Neuronal stem cell (in vitro differentiated cells): ENCODE data around the gene MGST2.

Experiments used
- DNase-seq: peaks from one replicate; pipeline ENCODE4 v3.0.0-alpha.2; 2013; ENCODE audit warnings: low spot score
- H2AFZ ChIP-seq: one replicate; pipeline ENCODE4 v1.6.1; 2013; ENCODE audit warnings: mild to moderate bottlenecking, low read length, inconsistent platforms
- H2AK5ac ChIP-seq: 2 replicates; pipeline ENCODE4 v1.6.1; 2013; ENCODE audit warnings: low read depth, mild to moderate bottlenecking, inconsistent platforms, low read length, moderate library complexity, mixed read lengths
- H2BK120ac ChIP-seq: 2 replicates; pipeline ENCODE4 v1.6.1; 2013; ENCODE audit warnings: low read depth, mild to moderate bottlenecking, inconsistent platforms, low read length, moderate library complexity, mixed read lengths
- H2BK12ac ChIP-seq: one replicate; pipeline ENCODE4 v1.6.1; 2013; ENCODE audit warnings: low read length, inconsistent platforms
- H2BK15ac ChIP-seq: 2 replicates; pipeline ENCODE4 v1.6.1; 2013; ENCODE audit warnings: mild to moderate bottlenecking, low read length, inconsistent platforms, mixed read lengths
- H2BK5ac ChIP-seq: one replicate; pipeline ENCODE4 v1.6.1; 2013; ENCODE audit warnings: inconsistent platforms, mild to moderate bottlenecking, low read length, moderate library complexity
- H3K14ac ChIP-seq: one replicate; pipeline ENCODE4 v1.6.1; 2013; ENCODE audit warnings: low read length, inconsistent platforms
- H3K18ac ChIP-seq: 2 replicates; pipeline ENCODE4 v1.6.1; 2013; ENCODE audit warnings: low read length, inconsistent platforms
- H3K23ac ChIP-seq: 2 replicates; pipeline ENCODE4 v1.6.1; 2013; ENCODE audit warnings: low read depth, mild to moderate bottlenecking, mixed read lengths, low read length, inconsistent platforms; ENCODE audit not compliant: poor library complexity
- H3K27ac ChIP-seq: replicated peaks from 3 replicates; pipeline ENCODE4 v1.5.1; 2013; ENCODE audit warnings: low read length, inconsistent platforms
- H3K27me3 ChIP-seq, 3 experiments: 2 replicates each; pipeline ENCODE4 v1.6.1; 2013; ENCODE audit warnings: low read length in 3 of 3, mild to moderate bottlenecking in 2 of 3, inconsistent platforms in 1 of 3, low read depth in 1 of 3, mixed read lengths in 1 of 3, moderate library complexity in 1 of 3; ENCODE audit not compliant: control insufficient read depth in 3 of 3, insufficient read depth in 3 of 3
- H3K36me3 ChIP-seq, 2 donors: replicated peaks in 1 of 2; 2 replicates each; pipeline ENCODE4 v1.6.1; 2013; ENCODE audit warnings: low read length in 2 of 2; ENCODE audit not compliant: control insufficient read depth in 2 of 2, insufficient read depth in 2 of 2
- H3K4ac ChIP-seq: 2 replicates; pipeline ENCODE4 v1.6.1; 2013; ENCODE audit warnings: inconsistent platforms, mild to moderate bottlenecking, low read length, moderate library complexity
- H3K4me1 ChIP-seq, 2 donors: 1 replicate in 1 of 2; 2 replicates in 1 of 2; pipeline ENCODE4 v1.6.1; 2013; ENCODE audit warnings: low read length in 2 of 2, low read depth in 1 of 2; ENCODE audit not compliant: control insufficient read depth in 2 of 2, insufficient read depth in 1 of 2
- H3K4me2 ChIP-seq: one replicate; pipeline ENCODE4 v1.6.1; 2013; ENCODE audit warnings: mild to moderate bottlenecking, low read length, inconsistent platforms; ENCODE audit not compliant: insufficient read depth, poor library complexity, severe bottlenecking
- H3K4me3 ChIP-seq, 2 donors: 2 replicates each; pipeline ENCODE4 v1.5.1; 2013; ENCODE audit warnings: low read length in 2 of 2, mild to moderate bottlenecking in 2 of 2, inconsistent platforms in 1 of 2, moderate library complexity in 1 of 2
- H3K79me1 ChIP-seq: one replicate; pipeline ENCODE4 v1.6.1; 2013; ENCODE audit warnings: low read depth, mild to moderate bottlenecking, inconsistent platforms, low read length, moderate library complexity
- H3K9ac ChIP-seq: one replicate; pipeline ENCODE4 v1.6.1; 2013; ENCODE audit warnings: mild to moderate bottlenecking, low read depth, low read length, inconsistent platforms; ENCODE audit not compliant: poor library complexity
- H3K9me3 ChIP-seq, 2 donors: replicated peaks in 1 of 2; 2 replicates each; pipeline versions ENCODE3 to v1.6.1; 2013; ENCODE audit warnings: low read length in 2 of 2, mild to moderate bottlenecking in 2 of 2, inconsistent platforms in 1 of 2, low read depth in 1 of 2, mixed read lengths in 1 of 2, moderate library complexity in 1 of 2; ENCODE audit not compliant: control insufficient read depth in 2 of 2, insufficient read depth in 1 of 2
- H4K8ac ChIP-seq: one replicate; pipeline ENCODE4 v1.6.1; 2013; ENCODE audit warnings: low read depth, mild to moderate bottlenecking, inconsistent platforms, low read length, moderate library complexity
- H4K91ac ChIP-seq: one replicate; pipeline ENCODE4 v1.6.1; 2013; ENCODE audit warnings: low read length, low read depth, mild to moderate bottlenecking, inconsistent platforms; ENCODE audit not compliant: poor library complexity
- WGBS, 2 donors: extraction: QIAGEN DNeasy Blood & Tissue Kit; methylation state at CpG; one replicate each; pipeline ENCODE4 v1.1.7; 2013; ENCODE audit warnings: missing lambda C conversion rate in 2 of 2, mixed read lengths in 1 of 2; ENCODE audit not compliant: insufficient read length in 2 of 2, insufficient replicate concordance in 1 of 2; ENCODE audit errors: extremely low coverage in 2 of 2; 5-methylcytosine and 5-hydroxymethylcytosine counted together

MGST2 gene

DNA sequence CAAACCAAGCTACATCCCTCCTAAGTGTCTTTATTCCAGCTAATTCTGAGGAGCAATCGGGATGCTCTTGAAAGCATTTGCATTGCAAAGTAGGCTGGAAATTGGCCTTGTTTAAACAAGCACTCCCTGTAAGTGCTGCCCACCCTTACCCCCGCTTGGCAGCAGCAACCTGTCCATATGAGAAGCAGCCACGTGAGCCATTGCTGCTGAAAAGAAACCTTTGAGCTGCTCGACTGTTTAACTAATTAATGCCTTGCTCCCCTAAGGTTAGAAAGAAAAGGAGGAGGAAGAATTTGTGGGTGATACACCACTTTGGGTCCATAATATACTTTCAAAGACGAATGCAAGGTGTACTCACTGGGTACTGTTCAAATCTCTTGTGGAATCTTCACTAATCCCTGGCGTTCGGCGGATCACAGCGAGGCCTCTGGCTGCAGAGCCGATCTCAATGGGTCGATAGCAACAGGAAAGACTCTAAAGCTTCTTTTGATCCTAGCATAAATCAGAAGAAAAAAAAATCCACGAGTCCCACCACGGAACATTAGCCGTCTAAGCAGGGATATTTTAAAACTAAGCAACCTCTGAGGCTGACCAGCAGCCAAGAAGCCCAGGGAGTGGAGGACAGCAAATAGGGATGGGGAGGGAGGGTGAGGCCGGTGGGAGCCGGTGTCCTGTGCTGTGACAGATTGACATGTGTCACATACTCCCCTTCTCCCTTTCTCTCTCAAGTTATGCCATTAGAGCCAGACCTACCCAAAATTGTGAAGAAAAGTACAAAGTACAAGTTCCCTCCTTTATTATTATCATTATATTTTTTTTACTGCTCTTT lies 37.2 kb upstream of the MGST2 start:
- Histone ChIP-seq H2BK15ac (no peak overlapping the region), H3K36me3 (no peaks in the 10 kb centered on the region), H3K9me3 (peaks cover 0 to 2% of the 10 kb centered on the region in 2 donors), H2BK5ac (no peak overlapping the region), H3K79me1 (no peaks in the 10 kb centered on the region), H3K9ac (no peak overlapping the region), H3K27me3 (peaks cover 0 to 9% (median 0%) of the 10 kb centered on the region in 3 experiments), H3K4me1 (peaks cover 2 to 21% of the 10 kb centered on the region in 2 donors), H3K27ac (no peak overlapping the region), H2BK12ac (no peak overlapping the region), H4K91ac (no peak overlapping the region), H3K4me2 (no peak overlapping the region), H3K14ac (peak overlapping the region; percentile 86), H3K4me3 (no peak overlapping the region), H3K23ac (no peak overlapping the region), H4K8ac (no peak overlapping the region), H2AFZ (peak overlapping the region; percentile 47), H2BK120ac (no peak overlapping the region), H3K4ac (no peak overlapping the region), H3K18ac (no peak overlapping the region), H2AK5ac (no peak overlapping the region)
- no peak for DNase-seq
- no CpG with 5 or more reads among the region's 16 CpGs for WGBS, 2 donors

DNA sequence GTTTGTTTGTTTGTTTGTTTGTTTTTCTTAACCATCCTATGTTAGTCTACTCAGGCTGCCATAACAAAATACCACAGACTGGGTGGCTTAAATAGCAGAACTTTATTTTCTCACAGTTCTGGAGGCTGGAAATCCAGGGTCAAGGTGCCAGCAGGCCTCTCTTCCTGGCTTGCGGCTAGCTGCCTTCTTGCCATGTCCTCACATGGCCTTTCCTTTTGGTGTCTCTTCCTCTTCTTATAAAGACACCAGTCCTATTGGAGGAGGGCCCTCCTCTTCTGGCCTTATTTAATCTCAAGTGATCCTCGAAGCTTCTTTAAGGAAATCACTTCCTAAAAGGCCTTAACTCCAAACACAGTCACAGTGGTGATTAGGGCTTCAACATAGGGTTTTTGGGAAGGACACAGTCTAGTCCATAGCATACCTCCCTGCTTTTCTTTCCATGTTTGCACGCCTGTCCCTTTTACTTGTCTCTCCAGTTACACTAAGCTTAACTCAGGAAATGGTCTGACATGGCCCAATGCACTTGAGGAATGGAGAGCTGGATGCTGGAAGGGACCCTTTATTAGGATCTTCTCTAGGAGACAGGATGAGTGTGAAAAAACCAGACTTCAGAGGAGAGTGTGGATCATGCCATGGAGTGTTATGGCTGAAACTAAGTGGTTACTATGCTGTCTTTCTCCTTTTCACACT lies 36.0 kb upstream of the MGST2 start:
- whole genome bisulfite sequencing, 2 donors, result no CpG with 5 or more reads among the region's 3 CpGs
- H3K36me3 ChIP-seq, result no peaks in the 10 kb centered on the region

DNA sequence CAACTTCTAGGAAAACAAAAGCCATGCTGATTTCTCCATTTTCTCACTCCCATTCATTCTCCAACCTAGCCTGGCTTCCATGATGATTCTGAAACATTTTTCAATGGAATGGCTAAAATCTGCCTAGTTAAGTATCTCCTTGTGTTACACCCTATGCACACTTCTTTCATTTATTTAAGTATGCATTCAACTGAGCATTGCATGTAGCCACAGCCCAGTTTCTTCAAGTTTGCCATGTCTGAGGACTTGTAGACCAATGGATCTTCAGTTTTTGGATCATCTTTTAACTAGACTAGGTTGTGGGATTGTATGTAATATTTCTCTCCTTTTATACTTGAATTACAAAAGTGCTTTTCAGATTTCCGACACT lies 35.5 kb upstream of the MGST2 start:
- DNase-seq, result no peak
- no CpG with 5 or more reads among the region's 1 CpG for WGBS, 2 donors
- no peak overlapping the region for H2BK5ac ChIP-seq
- peaks cover 0 to 17% of the 10 kb centered on the region in 2 donors for H3K4me1 ChIP-seq
- no peak overlapping the region for H3K9ac ChIP-seq
- peaks cover 0 to 2% of the 10 kb centered on the region in 2 donors for H3K9me3 ChIP-seq
- no peak overlapping the region for H2BK15ac ChIP-seq
- H2BK12ac ChIP-seq, result no peak overlapping the region
- H3K4me3 ChIP-seq, result no peak overlapping the region
- H3K4ac ChIP-seq, result no peak overlapping the region
- no peak overlapping the region for H4K8ac ChIP-seq
- no peaks in the 10 kb centered on the region for H3K36me3 ChIP-seq
- no peak overlapping the region for H4K91ac ChIP-seq
- H2AFZ ChIP-seq, result no peak overlapping the region
- H3K27me3 ChIP-seq, result peaks cover 0 to 9% (median 0%) of the 10 kb centered on the region in 3 experiments
- H3K23ac ChIP-seq, result no peak overlapping the region
- no peak overlapping the region for H3K4me2 ChIP-seq
- no peak overlapping the region for H3K14ac ChIP-seq
- no peak overlapping the region for H2BK120ac ChIP-seq
- H3K79me1 ChIP-seq, result no peaks in the 10 kb centered on the region
- no peak overlapping the region for H2AK5ac ChIP-seq
- no peak overlapping the region for H3K18ac ChIP-seq
- no peak overlapping the region for H3K27ac ChIP-seq

More for the DNA sequence above, 36.0 kb upstream of the MGST2 start:
- H3K4ac ChIP-seq, result no peak overlapping the region
- no peak overlapping the region for H2AFZ ChIP-seq
- H2BK12ac ChIP-seq, result no peak overlapping the region
- no peak overlapping the region for H2BK120ac ChIP-seq
- H3K14ac ChIP-seq, result no peak overlapping the region
- H2AK5ac ChIP-seq, result no peak overlapping the region
- peaks cover 0 to 22% of the 10 kb centered on the region in 2 donors for H3K4me1 ChIP-seq
- DNase-seq, result no peak
- H3K4me3 ChIP-seq, result no peak overlapping the region
- no peak overlapping the region for H3K27ac ChIP-seq
- peaks cover 0 to 2% of the 10 kb centered on the region in 2 donors for H3K9me3 ChIP-seq
- no peak overlapping the region for H2BK5ac ChIP-seq
- no peak overlapping the region for H4K91ac ChIP-seq
- H3K79me1 ChIP-seq, result no peaks in the 10 kb centered on the region
- H3K27me3 ChIP-seq, result peaks cover 0 to 9% (median 0%) of the 10 kb centered on the region in 3 experiments
- no peak overlapping the region for H2BK15ac ChIP-seq
- no peak overlapping the region for H3K23ac ChIP-seq
- H3K18ac ChIP-seq, result no peak overlapping the region
- H3K9ac ChIP-seq, result no peak overlapping the region
- H3K4me2 ChIP-seq, result no peak overlapping the region
- no peak overlapping the region for H4K8ac ChIP-seq

DNA sequence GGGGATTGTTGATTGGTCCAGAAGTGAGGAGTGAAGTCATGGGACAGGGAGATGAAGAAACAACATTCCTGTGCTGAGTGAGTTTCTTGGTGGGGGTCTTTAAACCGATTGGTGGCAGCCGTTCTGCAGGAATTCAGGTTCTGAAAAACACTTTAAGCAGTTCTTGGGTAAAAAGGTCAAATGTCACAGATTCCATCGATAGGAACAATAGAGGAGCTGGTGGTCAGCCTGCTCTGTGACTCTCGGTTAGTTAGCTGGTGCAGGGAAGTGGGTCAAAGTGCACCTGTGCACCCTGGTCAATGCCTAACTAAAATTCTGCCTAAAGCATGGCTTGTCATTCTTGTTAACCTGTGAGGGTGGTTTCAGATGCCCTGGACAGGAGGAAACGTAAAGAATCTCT lies 34.6 kb upstream of the MGST2 start:
- DNase-seq, result peak; percentile 49
- WGBS, 2 donors, result no CpG with 5 or more reads among the region's 5 CpGs

More for the DNA sequence above, 34.6 kb upstream of the MGST2 start:
- H3K23ac ChIP-seq, result no peak overlapping the region
- H2BK120ac ChIP-seq, result no peak overlapping the region
- no peak overlapping the region for H3K4me2 ChIP-seq
- H3K4me1 ChIP-seq, result peaks cover 0 to 16% of the 10 kb centered on the region in 2 donors
- no peak overlapping the region for H3K18ac ChIP-seq
- no peak overlapping the region for H3K4ac ChIP-seq
- no peak overlapping the region for H3K9ac ChIP-seq
- no peak overlapping the region for H4K91ac ChIP-seq
- H3K27me3 ChIP-seq, result peaks cover 0 to 6% (median 0%) of the 10 kb centered on the region in 3 experiments
- H2AK5ac ChIP-seq, result no peak overlapping the region
- peak overlapping the region; percentile 67 for H3K27ac ChIP-seq
- H3K9me3 ChIP-seq, result peaks cover 0 to 2% of the 10 kb centered on the region in 2 donors
- H2BK5ac ChIP-seq, result no peak overlapping the region
- no peak overlapping the region for H2AFZ ChIP-seq
- H2BK12ac ChIP-seq, result no peak overlapping the region
- H3K14ac ChIP-seq, result no peak overlapping the region
- H3K79me1 ChIP-seq, result no peaks in the 10 kb centered on the region
- no peak overlapping the region for H4K8ac ChIP-seq
- H2BK15ac ChIP-seq, result no peak overlapping the region
- no peaks in the 10 kb centered on the region for H3K36me3 ChIP-seq
- no peak overlapping the region for H3K4me3 ChIP-seq
